Measurements from ENCODE around the gene AK1. TPM values are rescaled to one million over a fixed set of nuclear protein-coding genes. Genes with fewer than 3 reads are reported as not detected.

Gene AK1
- total RNA-seq, 1 experiment from 2014 or later: 34.4 TPM

GRCh38 chr9:127853312-127854183 is 23.9 kb downstream of the AK1 start:
- TF ChIP-seq, protein P1, sequence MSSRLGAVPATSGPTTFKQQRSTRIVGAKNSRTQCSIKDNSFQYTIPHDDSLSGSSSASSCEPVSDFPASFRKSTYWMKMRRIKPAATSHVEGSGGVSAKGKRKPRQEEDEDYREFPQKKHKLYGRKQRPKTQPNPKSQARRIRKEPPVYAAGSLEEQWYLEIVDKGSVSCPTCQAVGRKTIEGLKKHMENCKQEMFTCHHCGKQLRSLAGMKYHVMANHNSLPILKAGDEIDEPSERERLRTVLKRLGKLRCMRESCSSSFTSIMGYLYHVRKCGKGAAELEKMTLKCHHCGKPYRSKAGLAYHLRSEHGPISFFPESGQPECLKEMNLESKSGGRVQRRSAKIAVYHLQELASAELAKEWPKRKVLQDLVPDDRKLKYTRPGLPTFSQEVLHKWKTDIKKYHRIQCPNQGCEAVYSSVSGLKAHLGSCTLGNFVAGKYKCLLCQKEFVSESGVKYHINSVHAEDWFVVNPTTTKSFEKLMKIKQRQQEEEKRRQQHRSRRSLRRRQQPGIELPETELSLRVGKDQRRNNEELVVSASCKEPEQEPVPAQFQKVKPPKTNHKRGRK (CRISPR knock-in tag; IDR thresholded peaks at IDR 0.05; ENCODE audit: borderline replicate concordance): no peak
- TF ChIP-seq GABPB1 (CRISPR knock-in tag; IDR thresholded peaks at IDR 0.05) (no peak), ZNF121 (CRISPR knock-in tag; IDR thresholded peaks at IDR 0.05) (peak; percentile 59; the same call in 1 of the 2 replicates), RELA (CRISPR knock-in tag; IDR thresholded peaks at IDR 0.05; ENCODE audit: borderline replicate concordance) (no peak), USF2 (CRISPR knock-in tag; IDR thresholded peaks at IDR 0.05) (no peak), USF1 (CRISPR knock-in tag; IDR thresholded peaks at IDR 0.05) (no peak)
- TF ChIP-seq, protein P2, sequence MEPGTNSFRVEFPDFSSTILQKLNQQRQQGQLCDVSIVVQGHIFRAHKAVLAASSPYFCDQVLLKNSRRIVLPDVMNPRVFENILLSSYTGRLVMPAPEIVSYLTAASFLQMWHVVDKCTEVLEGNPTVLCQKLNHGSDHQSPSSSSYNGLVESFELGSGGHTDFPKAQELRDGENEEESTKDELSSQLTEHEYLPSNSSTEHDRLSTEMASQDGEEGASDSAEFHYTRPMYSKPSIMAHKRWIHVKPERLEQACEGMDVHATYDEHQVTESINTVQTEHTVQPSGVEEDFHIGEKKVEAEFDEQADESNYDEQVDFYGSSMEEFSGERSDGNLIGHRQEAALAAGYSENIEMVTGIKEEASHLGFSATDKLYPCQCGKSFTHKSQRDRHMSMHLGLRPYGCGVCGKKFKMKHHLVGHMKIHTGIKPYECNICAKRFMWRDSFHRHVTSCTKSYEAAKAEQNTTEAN (CRISPR knock-in tag; IDR thresholded peaks at IDR 0.05): no peak
- TF ChIP-seq, protein P3, sequence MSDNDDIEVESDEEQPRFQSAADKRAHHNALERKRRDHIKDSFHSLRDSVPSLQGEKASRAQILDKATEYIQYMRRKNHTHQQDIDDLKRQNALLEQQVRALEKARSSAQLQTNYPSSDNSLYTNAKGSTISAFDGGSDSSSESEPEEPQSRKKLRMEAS (CRISPR knock-in tag; IDR thresholded peaks at IDR 0.05): no peak
- ATAC-seq: no peak
- ChIA-PET POLR2A (interaction anchor here (0.6 to 1.1 kb wide), 2 partner anchors 9 to 13 kb away, joined by 3 read pairs; no protein-coding TSS in a partner anchor), CTCF (interaction anchor here (0.5 to 8.1 kb wide), 23 partner anchors 8 to 264 kb away, joined by 3 to 79 read pairs (median 4); partner anchors contain the start of genes FPGS and TOR2A)
- H3K4me1 Mint-ChIP-seq: peaks cover 7% of the 10 kb centered on the region; the same call in 1 of the 2 replicates
- no peak for DNase-seq (ENCODE audit: low spot score)
- H3K27ac Mint-ChIP-seq: no peak overlapping the region
- H3K36me3 Mint-ChIP-seq: peaks cover 10% of the 10 kb centered on the region
- H3K9me3 Mint-ChIP-seq: peaks cover 11% of the 10 kb centered on the region
- no peak overlapping the region for H3K4me3 Mint-ChIP-seq
- H3K27me3 Mint-ChIP-seq (ENCODE audit: low read depth): no peaks in the 10 kb centered on the region

- ChIA-PET CTCF (interaction anchor here (0.8 to 8.1 kb wide), 11 partner anchors 15 to 265 kb away, joined by 3 to 79 read pairs (median 4); partner anchors contain the start of gene TOR2A), POLR2A (no interaction called here)
- H3K4me1 Mint-ChIP-seq: peaks cover 5% of the 10 kb centered on the region; the same call in 1 of the 2 replicates
- ATAC-seq (no peak), DNase-seq (ENCODE audit: low spot score) (no peak)
- TF ChIP-seq ERG (CRISPR knock-in tag; IDR thresholded peaks at IDR 0.05) (no peak), RELA (CRISPR knock-in tag; IDR thresholded peaks at IDR 0.05; ENCODE audit: borderline replicate concordance) (no peak), ZNF396 (CRISPR knock-in tag; IDR thresholded peaks at IDR 0.05; ENCODE audit: borderline replicate concordance) (no peak), CDX4 (CRISPR knock-in tag; IDR thresholded peaks at IDR 0.05; ENCODE audit: borderline replicate concordance) (no peak), TP53 (CRISPR knock-in tag; IDR thresholded peaks at IDR 0.05) (no peak), OVOL2 (CRISPR knock-in tag; IDR thresholded peaks at IDR 0.05; ENCODE audit: borderline replicate concordance) (no peak), SMAD4 (CRISPR knock-in tag; IDR thresholded peaks at IDR 0.05) (no peak), JUN (CRISPR knock-in tag; IDR thresholded peaks at IDR 0.05) (no peak), ETV6 (CRISPR knock-in tag; IDR thresholded peaks at IDR 0.05) (no peak), PRRX2 (CRISPR knock-in tag; IDR thresholded peaks at IDR 0.05) (no peak), FOXK1 (CRISPR knock-in tag; IDR thresholded peaks at IDR 0.05) (no peak), ZNF671 (CRISPR knock-in tag; IDR thresholded peaks at IDR 0.05) (no peak), ATF2 (CRISPR knock-in tag; IDR thresholded peaks at IDR 0.05; ENCODE audit: borderline replicate concordance, low read depth) (no peak), TEAD4 (CRISPR knock-in tag; IDR thresholded peaks at IDR 0.05) (no peak)
- TF ChIP-seq, protein P4, sequence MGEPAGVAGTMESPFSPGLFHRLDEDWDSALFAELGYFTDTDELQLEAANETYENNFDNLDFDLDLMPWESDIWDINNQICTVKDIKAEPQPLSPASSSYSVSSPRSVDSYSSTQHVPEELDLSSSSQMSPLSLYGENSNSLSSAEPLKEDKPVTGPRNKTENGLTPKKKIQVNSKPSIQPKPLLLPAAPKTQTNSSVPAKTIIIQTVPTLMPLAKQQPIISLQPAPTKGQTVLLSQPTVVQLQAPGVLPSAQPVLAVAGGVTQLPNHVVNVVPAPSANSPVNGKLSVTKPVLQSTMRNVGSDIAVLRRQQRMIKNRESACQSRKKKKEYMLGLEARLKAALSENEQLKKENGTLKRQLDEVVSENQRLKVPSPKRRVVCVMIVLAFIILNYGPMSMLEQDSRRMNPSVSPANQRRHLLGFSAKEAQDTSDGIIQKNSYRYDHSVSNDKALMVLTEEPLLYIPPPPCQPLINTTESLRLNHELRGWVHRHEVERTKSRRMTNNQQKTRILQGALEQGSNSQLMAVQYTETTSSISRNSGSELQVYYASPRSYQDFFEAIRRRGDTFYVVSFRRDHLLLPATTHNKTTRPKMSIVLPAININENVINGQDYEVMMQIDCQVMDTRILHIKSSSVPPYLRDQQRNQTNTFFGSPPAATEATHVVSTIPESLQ (CRISPR knock-in tag; IDR thresholded peaks at IDR 0.05): no peak
- H3K27ac Mint-ChIP-seq: no peak overlapping the region
- H3K27me3 Mint-ChIP-seq (ENCODE audit: low read depth): no peaks in the 10 kb centered on the region
- peaks cover 16% of the 10 kb centered on the region for H3K9me3 Mint-ChIP-seq
- peaks cover 12% of the 10 kb centered on the region for H3K36me3 Mint-ChIP-seq
- H3K4me3 Mint-ChIP-seq: no peak overlapping the region
Measured at GRCh38 chr9:127852829-127853228, 24.6 kb downstream of the AK1 start.
